ENCODE results near the gene PRKCH.

Gene PRKCH

GRCh38 chr14:61322011-61322798 is 826 bp downstream of the PRKCH start:
- H3K4me3 Mint-ChIP-seq, result peak overlapping the region; percentile 87 to 89
- H3K9me3 Mint-ChIP-seq, result peaks cover 0 to 2% of the 10 kb centered on the region in 2 donors
- H3K4me1 Mint-ChIP-seq, result peaks cover 9 to 12% of the 10 kb centered on the region in 2 donors
- H3K36me3 Mint-ChIP-seq, result peaks cover 0 to 3% of the 10 kb centered on the region in 2 donors
- DNase-seq (no peak), ATAC-seq (replicated peaks) (peak; percentile 14 to 31)
- H3K27me3 Mint-ChIP-seq, result peaks cover 11% of the 10 kb centered on the region in 2 donors
- peak overlapping the region; percentile 43 for H3K27ac Mint-ChIP-seq

GRCh38 chr14:61322799-61323290 is 1.5 kb downstream of the PRKCH start:
- H3K4me3 Mint-ChIP-seq, result peak overlapping the region; percentile 87 to 89
- DNase-seq (no peak), ATAC-seq (replicated peaks) (peak; percentile 21 to 33)
- peak overlapping the region; percentile 43 for H3K27ac Mint-ChIP-seq
- peaks cover 9 to 12% of the 10 kb centered on the region in 2 donors for H3K4me1 Mint-ChIP-seq
- peaks cover 0 to 2% of the 10 kb centered on the region in 2 donors for H3K9me3 Mint-ChIP-seq
- peaks cover 11% of the 10 kb centered on the region in 2 donors for H3K27me3 Mint-ChIP-seq
- peaks cover 0 to 3% of the 10 kb centered on the region in 2 donors for H3K36me3 Mint-ChIP-seq

DNA sequence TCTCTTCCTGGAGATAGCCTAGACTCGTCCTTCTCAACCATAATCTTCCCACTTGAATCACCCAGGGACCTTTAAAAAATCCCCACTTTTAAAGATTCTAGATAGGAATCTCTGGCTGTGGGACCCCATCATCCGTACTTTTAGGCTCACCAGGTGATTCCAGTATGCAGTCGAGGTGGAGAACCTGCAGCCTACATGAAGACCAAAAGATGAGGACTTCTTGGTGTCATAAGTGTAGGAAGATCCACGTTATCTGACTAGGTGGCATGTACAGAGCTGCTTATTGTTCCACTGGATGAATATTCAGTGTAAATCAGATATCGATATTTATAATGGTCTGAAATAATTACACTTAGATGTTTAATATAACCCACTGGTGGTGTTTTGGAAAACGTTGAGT is 2.6 kb downstream of the PRKCH start:
- DNase-seq (no peak), ATAC-seq (replicated peaks) (no peak)
- Mint-ChIP-seq H3K36me3 (peaks cover 0 to 3% of the 10 kb centered on the region in 2 donors), H3K27me3 (peaks cover 11% of the 10 kb centered on the region in 2 donors), H3K9me3 (peaks cover 0 to 2% of the 10 kb centered on the region in 2 donors), H3K4me3 (no peak overlapping the region), H3K27ac (no peak overlapping the region), H3K4me1 (peaks cover 11 to 20% of the 10 kb centered on the region in 2 donors)

DNA sequence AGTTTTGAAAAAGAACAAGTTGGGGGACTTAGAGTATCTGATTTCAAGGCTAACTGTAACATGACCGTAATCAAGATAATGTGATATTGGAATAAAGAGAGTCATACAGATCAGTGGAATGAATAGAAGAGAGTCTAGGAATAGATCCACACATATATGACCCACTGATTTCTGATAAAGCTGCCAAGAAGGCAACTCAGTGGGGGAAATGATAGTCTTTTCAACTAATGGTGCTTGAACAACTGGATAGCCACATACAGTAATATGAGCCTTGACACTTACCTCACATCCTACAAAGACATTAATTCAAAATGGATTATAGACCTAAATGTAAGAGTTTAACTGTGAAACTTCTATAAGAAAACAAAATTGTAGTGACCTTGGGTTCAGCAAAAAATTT is 3.8 kb downstream of the PRKCH start:
- Mint-ChIP-seq H3K4me1 (peaks cover 19 to 32% of the 10 kb centered on the region in 2 donors), H3K27ac (no peak overlapping the region), H3K27me3 (peaks cover 11% of the 10 kb centered on the region in 2 donors), H3K4me3 (no peak overlapping the region), H3K9me3 (peaks cover 0 to 2% of the 10 kb centered on the region in 2 donors), H3K36me3 (peaks cover 0 to 3% of the 10 kb centered on the region in 2 donors)
- no peak for ATAC-seq (replicated peaks)
- DNase-seq, result no peak

DNA sequence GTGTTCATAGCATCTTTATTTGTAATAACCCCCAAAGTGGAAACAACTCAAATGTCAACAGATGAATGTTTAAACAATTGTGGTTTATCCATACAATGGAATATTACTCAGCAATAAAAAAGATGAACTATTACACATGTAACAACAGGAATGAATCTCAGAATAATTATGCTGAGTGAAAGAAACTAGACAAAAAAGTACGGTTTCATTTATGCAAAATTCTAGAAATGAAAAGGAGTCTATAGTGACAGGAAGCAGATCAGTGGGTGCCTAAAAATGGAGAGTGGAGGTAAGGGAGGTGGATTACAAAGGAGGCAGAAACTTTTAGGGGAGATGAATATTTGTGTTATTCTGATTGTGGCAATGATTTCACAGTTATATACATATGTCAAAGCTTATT is 4.8 kb downstream of the PRKCH start:
- H3K9me3 Mint-ChIP-seq, result peaks cover 0 to 2% of the 10 kb centered on the region in 2 donors
- H3K27me3 Mint-ChIP-seq, result peaks cover 11% of the 10 kb centered on the region in 2 donors
- peaks cover 0 to 3% of the 10 kb centered on the region in 2 donors for H3K36me3 Mint-ChIP-seq
- no peak for ATAC-seq (replicated peaks)
- H3K4me3 Mint-ChIP-seq, result no peak overlapping the region
- no peak for DNase-seq
- peaks cover 19 to 34% of the 10 kb centered on the region in 2 donors for H3K4me1 Mint-ChIP-seq
- H3K27ac Mint-ChIP-seq, result no peak overlapping the region

DNA sequence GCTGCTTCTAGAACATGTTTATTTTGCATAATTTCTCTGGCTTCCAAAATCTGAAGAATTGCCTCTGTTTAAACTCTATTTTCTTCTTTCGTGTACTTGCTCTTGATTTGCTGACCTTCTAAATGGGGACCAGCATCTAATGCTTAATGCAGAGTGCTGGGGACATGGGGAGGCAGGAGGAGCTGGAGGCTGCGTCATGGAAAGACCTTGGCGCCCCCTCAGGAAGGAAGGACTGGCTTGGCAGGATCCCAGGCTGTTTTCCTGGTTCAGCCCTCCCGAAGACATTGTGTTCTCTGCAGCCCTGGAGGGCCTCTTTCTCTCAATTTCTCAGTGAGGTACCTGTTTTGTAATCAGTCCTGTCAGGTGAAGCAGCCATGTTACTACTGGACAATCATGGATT is 5.5 kb downstream of the PRKCH start:
- Mint-ChIP-seq H3K36me3 (peaks cover 0 to 3% of the 10 kb centered on the region in 2 donors), H3K4me1 (peaks cover 17 to 34% of the 10 kb centered on the region in 2 donors), H3K4me3 (no peak overlapping the region), H3K27me3 (peaks cover 11% of the 10 kb centered on the region in 2 donors), H3K9me3 (peaks cover 0 to 2% of the 10 kb centered on the region in 2 donors), H3K27ac (no peak overlapping the region)
- no peak for DNase-seq
- ATAC-seq (replicated peaks), result no peak

DNA sequence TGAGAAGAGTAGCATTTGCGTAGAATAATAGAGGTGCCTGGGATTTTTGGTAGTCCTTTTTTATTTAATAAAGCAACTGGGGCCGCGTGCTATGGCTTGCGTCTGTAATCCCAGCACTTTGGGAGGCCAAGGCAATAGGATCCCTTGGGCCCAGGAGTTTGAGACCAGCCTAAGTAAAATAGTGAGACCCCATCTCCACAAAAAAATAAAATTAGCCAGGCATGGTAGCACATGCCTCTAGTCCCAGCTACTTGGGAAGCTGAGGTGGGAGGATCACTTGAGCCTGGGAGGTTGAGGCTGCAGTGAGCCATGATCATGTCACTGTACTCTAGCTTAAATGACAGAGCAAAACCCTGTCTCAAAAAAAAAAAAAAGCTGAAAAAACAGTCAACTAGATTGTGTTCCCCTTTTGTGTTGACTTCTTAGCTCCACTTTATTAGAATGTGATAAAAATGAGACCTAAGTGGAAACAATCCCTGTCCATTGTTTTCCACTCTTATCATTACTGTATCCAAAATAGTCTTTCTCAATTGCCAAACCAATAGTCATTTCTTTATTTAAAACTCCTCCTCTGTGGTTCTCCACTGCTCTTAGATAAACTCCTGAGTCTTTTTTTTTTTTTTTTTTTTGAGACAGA is 7.4 kb downstream of the PRKCH start:
- DNase-seq (no peak), ATAC-seq (replicated peaks) (peak; percentile 13 to 35)
- H3K4me1 Mint-ChIP-seq, result peaks cover 12 to 22% of the 10 kb centered on the region in 2 donors
- H3K36me3 Mint-ChIP-seq, result peaks cover 0 to 3% of the 10 kb centered on the region in 2 donors
- peak overlapping the region in 1 of 2 donors; percentile 20 for H3K4me3 Mint-ChIP-seq
- H3K9me3 Mint-ChIP-seq, result peaks cover 0 to 2% of the 10 kb centered on the region in 2 donors
- no peak overlapping the region for H3K27ac Mint-ChIP-seq
- H3K27me3 Mint-ChIP-seq, result no peaks in the 10 kb centered on the region

DNA sequence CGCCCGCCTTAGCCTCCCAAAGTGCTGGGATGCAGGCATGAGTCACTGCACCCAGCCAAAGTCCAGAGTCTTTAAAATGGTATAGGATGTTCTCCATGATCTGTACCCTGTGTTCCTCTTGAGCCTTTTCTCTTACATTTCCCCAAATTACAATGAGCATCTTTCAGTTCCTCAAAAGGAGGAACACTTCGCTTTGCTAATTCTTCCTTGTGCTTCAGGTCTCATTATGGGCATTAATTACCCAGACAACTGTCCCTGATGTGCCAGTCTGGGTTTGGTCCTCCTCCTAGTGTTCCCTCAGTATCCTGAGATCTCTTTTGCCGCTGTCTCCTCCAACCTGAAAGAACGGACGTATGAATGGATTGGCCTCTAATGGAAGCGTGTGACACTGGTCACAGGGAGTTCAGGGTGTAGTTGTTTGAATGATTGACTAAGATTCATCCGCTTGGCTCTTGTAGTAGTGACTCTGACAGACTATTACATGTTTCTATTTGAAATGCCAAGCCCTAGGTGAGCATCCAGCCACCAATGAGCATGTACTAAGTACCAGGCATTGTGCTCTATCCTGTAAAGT is 8.2 kb downstream of the PRKCH start:
- Mint-ChIP-seq H3K27ac (peak overlapping the region; percentile 26), H3K9me3 (peaks cover 0 to 2% of the 10 kb centered on the region in 2 donors), H3K36me3 (no peaks in the 10 kb centered on the region), H3K27me3 (no peaks in the 10 kb centered on the region), H3K4me3 (no peak overlapping the region), H3K4me1 (peaks cover 12 to 22% of the 10 kb centered on the region in 2 donors)
- peak; percentile 88 to 90 for ATAC-seq (replicated peaks)
- no peak for DNase-seq

- Mint-ChIP-seq H3K27me3 (no peaks in the 10 kb centered on the region), H3K4me1 (peaks cover 12 to 22% of the 10 kb centered on the region in 2 donors), H3K4me3 (no peak overlapping the region), H3K27ac (no peak overlapping the region), H3K36me3 (no peaks in the 10 kb centered on the region), H3K9me3 (peaks cover 0 to 2% of the 10 kb centered on the region in 2 donors)
- peak; percentile 50 to 66 for ATAC-seq (replicated peaks)
- no peak for DNase-seq
Measured at GRCh38 chr14:61330511-61330910, 9.1 kb downstream of the PRKCH start.

GRCh38 chr14:61331992-61332657 is 10.7 kb downstream of the PRKCH start:
- Mint-ChIP-seq H3K4me1 (peaks cover 9 to 22% of the 10 kb centered on the region in 2 donors), H3K4me3 (no peak overlapping the region), H3K27me3 (no peaks in the 10 kb centered on the region), H3K36me3 (no peaks in the 10 kb centered on the region), H3K27ac (no peak overlapping the region), H3K9me3 (no peaks in the 10 kb centered on the region)
- DNase-seq (no peak), ATAC-seq (replicated peaks) (no peak)

DNA sequence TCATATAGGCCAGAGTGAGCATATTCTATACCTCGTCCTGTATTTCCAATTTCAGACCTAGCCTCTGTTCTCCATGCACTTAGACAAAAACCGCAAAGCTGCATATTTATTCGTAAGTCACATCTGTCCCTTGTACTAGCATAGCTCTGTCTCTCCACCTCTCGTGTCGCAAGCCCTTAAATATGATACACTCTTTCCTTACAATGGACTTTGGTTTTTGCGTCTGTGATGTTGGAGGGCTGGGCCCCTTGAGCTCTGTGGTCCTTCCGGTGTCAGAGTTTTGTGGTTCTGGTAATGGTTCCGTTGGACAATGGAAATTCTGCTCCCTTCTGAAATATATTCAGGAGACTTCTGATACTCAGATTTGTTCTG is 11.3 kb downstream of the PRKCH start:
- H3K27ac Mint-ChIP-seq, result no peak overlapping the region
- DNase-seq (no peak), ATAC-seq (replicated peaks) (no peak)
- H3K36me3 Mint-ChIP-seq, result no peaks in the 10 kb centered on the region
- H3K27me3 Mint-ChIP-seq, result no peaks in the 10 kb centered on the region
- H3K4me3 Mint-ChIP-seq, result no peak overlapping the region
- no peaks in the 10 kb centered on the region for H3K9me3 Mint-ChIP-seq
- peaks cover 9 to 22% of the 10 kb centered on the region in 2 donors for H3K4me1 Mint-ChIP-seq

DNA sequence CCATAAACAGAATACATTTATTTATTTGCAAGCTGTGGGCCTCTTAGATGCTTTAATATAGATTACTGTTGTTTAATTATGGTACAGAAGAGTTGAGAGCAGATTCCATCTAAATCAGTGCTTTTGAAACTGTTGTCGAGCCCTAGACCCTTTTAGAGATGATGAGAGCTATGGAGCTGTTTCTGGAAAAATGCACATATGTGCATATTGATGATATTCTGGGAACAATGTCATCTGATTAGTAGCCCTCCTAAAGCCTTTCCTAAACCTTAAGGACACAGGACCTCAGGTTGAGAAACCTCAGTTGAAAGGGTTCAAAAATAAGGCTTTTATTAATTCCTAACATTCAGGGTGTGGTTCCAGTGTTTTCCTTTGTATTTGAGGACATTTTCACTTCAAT is 11.7 kb downstream of the PRKCH start:
- H3K36me3 Mint-ChIP-seq, result no peaks in the 10 kb centered on the region
- no peaks in the 10 kb centered on the region for H3K9me3 Mint-ChIP-seq
- no peaks in the 10 kb centered on the region for H3K27me3 Mint-ChIP-seq
- DNase-seq (no peak), ATAC-seq (replicated peaks) (no peak)
- H3K4me3 Mint-ChIP-seq, result no peak overlapping the region
- H3K27ac Mint-ChIP-seq, result no peak overlapping the region
- H3K4me1 Mint-ChIP-seq, result peaks cover 9 to 22% of the 10 kb centered on the region in 2 donors

- Mint-ChIP-seq H3K36me3 (no peaks in the 10 kb centered on the region), H3K9me3 (no peaks in the 10 kb centered on the region), H3K27me3 (no peaks in the 10 kb centered on the region), H3K27ac (no peak overlapping the region), H3K4me3 (no peak overlapping the region), H3K4me1 (peaks cover 7 to 12% of the 10 kb centered on the region in 2 donors)
- DNase-seq (no peak), ATAC-seq (replicated peaks) (no peak)
Measured at GRCh38 chr14:61334197-61334701, 12.9 kb downstream of the PRKCH start.

DNA sequence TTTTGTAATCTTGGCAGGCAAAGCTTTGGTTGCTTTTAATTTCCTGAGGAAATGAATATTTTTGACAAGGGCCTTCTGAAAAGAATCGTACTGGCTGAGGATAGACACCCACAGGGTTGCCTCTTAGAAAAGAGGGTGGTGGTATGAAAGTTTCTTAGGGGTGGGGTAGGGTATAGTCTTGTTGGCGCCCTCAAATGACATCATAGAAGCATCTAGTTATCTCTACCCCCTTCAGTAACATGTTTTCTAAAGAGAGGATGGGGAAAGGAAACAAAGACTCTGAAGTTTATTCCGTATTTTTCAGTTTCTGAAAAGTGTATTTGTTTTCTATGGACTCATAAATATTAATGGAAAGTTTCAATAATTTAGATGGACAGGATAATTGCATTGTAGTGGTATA is 13.7 kb downstream of the PRKCH start:
- H3K27ac Mint-ChIP-seq, result no peak overlapping the region

More for the DNA sequence above, 13.7 kb downstream of the PRKCH start:
- H3K9me3 Mint-ChIP-seq, result no peaks in the 10 kb centered on the region
- H3K4me3 Mint-ChIP-seq, result no peak overlapping the region
- H3K27me3 Mint-ChIP-seq, result no peaks in the 10 kb centered on the region
- no peaks in the 10 kb centered on the region for H3K36me3 Mint-ChIP-seq
- peaks cover 0 to 4% of the 10 kb centered on the region in 2 donors for H3K4me1 Mint-ChIP-seq
- DNase-seq (no peak), ATAC-seq (replicated peaks) (no peak)

Measured in stimulated activated naive B cell treated with anti-CD40 and anti-IgM and Interleukin-4, amounts not matched to agents 10 μg/mL and 1 μg/mL and 100 μg/mL, for 72 hours (primary cell).